K562 (cell line): ENCODE measurements around the gene NUP205. TPM values are rescaled to one million over a fixed set of nuclear protein-coding genes. Genes with fewer than 3 reads are reported as not detected.
A peak's percentile ranks its signal among the peaks of the same experiment; 100 is the strongest.

ENCODE experiments used
- ATAC-seq: fragments of 200-7000 bp; cut with Tn5 transposase; 3 replicates; pipeline ENCODE4 v1.9.1; 2020; ENCODE audit warnings: moderate library complexity
- BruUV-seq: library from RNA; stranded (reverse); fragments of 400-500 nt; replicated peaks from 2 replicates; lab custom pipeline; 2021; lab: Mats Ljungman, UMichigan
- CTCF ChIA-PET: fragments of 300-600 bp; formaldehyde crosslinking; extraction: SDS; loops from one replicate; lab custom pipeline; 2021; ENCODE audit warnings: low intra/inter-chr PET ratio; lab: Yijun Ruan, JAX
- POLR2A ChIA-PET: fragments of 300-600, 350-650 bp; sonication (Branson Sonifier 250); formaldehyde crosslinking; extraction: SDS; loops from one replicate; lab custom pipeline; 2021; ENCODE audit warnings: antibody characterized with exemption, inconsistent platforms; lab: Yijun Ruan, JAX
- DNase-seq, 4 experiments: peaks; one replicate each; pipeline versions ENCODE4 v3.0.0 to v3.0.0-alpha.2; 2011 to 2018; ENCODE audit warnings: low spot score in 3 of 4, mixed read lengths in 3 of 4; ENCODE audit errors: extremely low read depth in 1 of 4
- FAIRE-seq: peaks from 2 replicates; lab custom pipeline; 2011; peaks lifted over from hg19 to GRCh38; lab: Jason Lieb, UNC
- H2AFZ ChIP-seq: 2 replicates; pipeline ENCODE4 v1.6.0; 2011; ENCODE audit warnings: low read depth, low read length, control low read depth, inconsistent platforms
- H3K27ac ChIP-seq: fragments of 200-600 bp; 3 replicates; pipeline ENCODE4 v1.8.0; 2011; ENCODE audit warnings: low read depth, mild to moderate bottlenecking, control low read depth, inconsistent platforms, low read length, moderate library complexity, mixed read lengths; ENCODE audit errors: extremely low read depth
- H3K27me3 ChIP-seq, 2 experiments: fragments of 300-600 bp in 1 of 2; 2 replicates in 1 of 2; 3 replicates in 1 of 2; pipeline versions ENCODE4 v1.6.0 to v1.8.0; 2011; ENCODE audit warnings: inconsistent platforms in 2 of 2, low read length in 2 of 2, mild to moderate bottlenecking in 1 of 2, mixed read lengths in 1 of 2, moderate library complexity in 1 of 2; ENCODE audit not compliant: control insufficient read depth in 2 of 2, insufficient read depth in 2 of 2
- H3K36me3 ChIP-seq: fragments of 300-600 bp; 3 replicates; pipeline ENCODE4 v1.8.0; 2011; ENCODE audit warnings: mild to moderate bottlenecking, low read length, inconsistent platforms; ENCODE audit not compliant: control insufficient read depth, insufficient read depth
- H3K4me1 ChIP-seq, 2 experiments: fragments of 200-600 bp in 1 of 2; replicated peaks in 1 of 2; 2 replicates in 1 of 2; 3 replicates in 1 of 2; pipeline versions ENCODE4 v1.5.1 to v1.8.0; 2011; ENCODE audit warnings: inconsistent platforms in 2 of 2, low read length in 2 of 2, mild to moderate bottlenecking in 1 of 2, mixed read lengths in 1 of 2, moderate library complexity in 1 of 2; ENCODE audit not compliant: control insufficient read depth in 2 of 2, insufficient read depth in 2 of 2
- H3K4me2 ChIP-seq: 2 replicates; pipeline ENCODE4 v1.6.1; 2011; ENCODE audit warnings: low read length, control low read depth, inconsistent platforms, mixed read lengths; ENCODE audit not compliant: insufficient read depth
- H3K4me3 ChIP-seq: fragments of 200-600 bp; sonication (generic), shearing (Covaris generic); 2 replicates; pipeline ENCODE4 v1.5.1; 2016; ENCODE audit warnings: control low read depth, inconsistent platforms
- H3K79me2 ChIP-seq: fragments of 200-600 bp; 3 replicates; pipeline ENCODE4 v1.8.0; 2011; ENCODE audit warnings: low read length, inconsistent platforms; ENCODE audit not compliant: control insufficient read depth, insufficient read depth
- H3K9ac ChIP-seq, 2 experiments: 2 replicates each; pipeline versions ENCODE4 v1.6.0 to v1.6.1; 2011; ENCODE audit warnings: low read depth in 2 of 2, low read length in 2 of 2, control low read depth in 1 of 2, inconsistent platforms in 1 of 2, mild to moderate bottlenecking in 1 of 2, mixed read lengths in 1 of 2; ENCODE audit not compliant: insufficient read depth in 1 of 2
- H3K9me1 ChIP-seq: one replicate; pipeline ENCODE4 v1.6.0; 2011; ENCODE audit warnings: inconsistent platforms, mild to moderate bottlenecking, low read length, moderate library complexity; ENCODE audit not compliant: control insufficient read depth, insufficient read depth
- H3K9me3 ChIP-seq: replicated peaks from 2 replicates; pipeline ENCODE4 v1.5.1; 2011; ENCODE audit warnings: low read depth, low read length, inconsistent platforms; ENCODE audit not compliant: control insufficient read depth, insufficient read depth
- H4K20me1 ChIP-seq: replicated peaks from 2 replicates; pipeline ENCODE4 v1.6.1; 2011; ENCODE audit warnings: low read length, inconsistent platforms, mixed read lengths; ENCODE audit not compliant: control insufficient read depth, insufficient read depth
- ADNP ChIP-seq: fragments of 200-800 bp; sonication (Bioruptor generic); IDR thresholded peaks from 2 replicates; pipeline ENCODE4 v1.6.1; 2016; ENCODE audit warnings: missing genetic modification characterization, missing compliant biosample characterization
- ARID4B ChIP-seq: sonication (generic); formaldehyde crosslinking; IDR thresholded peaks from 2 replicates; pipeline ENCODE4 v1.8.0; 2022; ENCODE audit warnings: mild to moderate bottlenecking, missing genetic modification reagents
- CBX5 ChIP-seq: IDR thresholded peaks from 2 replicates; pipeline ENCODE4 v1.6.1; 2014; ENCODE audit warnings: low read depth, borderline replicate concordance
- CREB3L1 ChIP-seq: fragments of 450-650 bp; IDR thresholded peaks from 2 replicates; pipeline ENCODE4 v1.6.1; 2014; ENCODE audit warnings: low read depth, mild to moderate bottlenecking, moderate library complexity, borderline replicate concordance
- CTBP1 ChIP-seq: fragments of 450-650 bp; IDR thresholded peaks from 2 replicates; pipeline ENCODE4 v1.6.1; 2016; ENCODE audit warnings: borderline replicate concordance
- ESRRA ChIP-seq: fragments of 450-650 bp; IDR thresholded peaks from 2 replicates; pipeline ENCODE4 v1.6.1; 2014; ENCODE audit warnings: low read depth, mild to moderate bottlenecking, moderate library complexity, borderline replicate concordance
- HSF4 ChIP-seq: fragments of 250-450 bp; sonication (Bioruptor Pico); IDR thresholded peaks from 2 replicates; pipeline ENCODE4 v2.1.2; 2022; ENCODE audit warnings: mild to moderate bottlenecking, moderate library complexity, borderline replicate concordance
- MEF2D ChIP-seq: conservative IDR thresholded peaks from 2 replicates; pipeline ENCODE4 v1.6.1; 2016; ENCODE audit warnings: low read depth, missing genetic modification characterization, missing compliant biosample characterization
- NCOR1 ChIP-seq: fragments of 450-650 bp; IDR thresholded peaks from 2 replicates; pipeline ENCODE4 v1.6.1; 2016; ENCODE audit warnings: mild to moderate bottlenecking, moderate library complexity
- NUFIP1 ChIP-seq: fragments of 450-650 bp; IDR thresholded peaks from 2 replicates; pipeline ENCODE4 v1.6.1; 2018; ENCODE audit not compliant: partially characterized antibody
- PHF21A ChIP-seq: fragments of 450-650 bp; IDR thresholded peaks from 2 replicates; pipeline ENCODE4 v1.6.1; 2017; ENCODE audit warnings: low read depth, borderline replicate concordance
- PHF8 ChIP-seq: fragments of 200-600 bp; sonication (generic); IDR thresholded peaks from 2 replicates; pipeline ENCODE4 v1.6.1; 2012; ENCODE audit warnings: mixed run types, mild to moderate bottlenecking, inconsistent platforms, low read length, moderate library complexity, borderline replicate concordance
- TAF7 ChIP-seq: fragments of 450-650 bp; IDR thresholded peaks from 2 replicates; pipeline ENCODE4 v1.6.1; 2016; ENCODE audit warnings: missing genetic modification characterization, missing compliant biosample characterization
- ZBTB2 ChIP-seq: fragments of 450-650 bp; IDR thresholded peaks from 2 replicates; pipeline ENCODE4 v1.6.1; 2016; ENCODE audit warnings: antibody characterized with exemption
- ZFPM2 ChIP-seq: fragments of 250-450 bp; sonication (Bioruptor Pico); IDR thresholded peaks from 2 replicates; pipeline ENCODE4 v1.5.1; 2022; ENCODE audit warnings: mild to moderate bottlenecking
- ZNF134 ChIP-seq: fragments of 250-450 bp; sonication (Bioruptor Pico); conservative IDR thresholded peaks from 2 replicates; pipeline ENCODE4 v1.4.0; 2020
- ZNF551 ChIP-seq: fragments of 250-450 bp; sonication (Bioruptor Pico); IDR thresholded peaks from 2 replicates; pipeline ENCODE4 v1.5.0; 2021; ENCODE audit warnings: mild to moderate bottlenecking, moderate library complexity
- WGBS: fragments of 100-300 bp; shearing (Covaris generic); methylation state at CpG from one replicate; pipeline ENCODE4 v1.1.6; 2016; ENCODE audit warnings: low coverage, mixed read lengths; ENCODE audit not compliant: insufficient coverage; ENCODE audit errors: missing lambda C conversion rate; 5-methylcytosine and 5-hydroxymethylcytosine counted together
- in situ Hi-C: fragments of 300-500 bp; cut with MboI; formaldehyde crosslinking; loops from 4 replicates; pipeline ENCODE4 v1.15.0; 2018; ENCODE audit warnings: inconsistent platforms, mixed read lengths
- intact Hi-C: fragments of 100-400 bp; cut with micrococcal nuclease; formaldehyde crosslinking; loops from 2 replicates; pipeline ENCODE4 v1.14.2; 2022
- polyA plus RNA-seq, 8 experiments: library from polyadenylated mRNA; depleted of rRNA in 4 of 8; stranded (reverse) in 5 of 8; unstranded in 3 of 8; fragments of >200 nt; fragmentation: Nextera tagmentation in 2 of 8; fragmentation: Illumina TruSeq in 1 of 8; extraction: Ambion mirVana in 2 of 8; extraction: Trizol in 1 of 8; gene quantifications; 2 replicates each; pipeline versions ENCODE4 v1.2.1 to v1.2.3, GENCODE V29; 2011 to 2014; ENCODE audit warnings: inconsistent platforms in 1 of 8, missing spikeins in 1 of 8
- total RNA-seq, 7 experiments: library from RNA; depleted of rRNA in 6 of 7; stranded (reverse); fragments of >200 nt in 6 of 7; fragmentation: Illumina TruSeq in 2 of 7; extraction: Trizol in 2 of 7; gene quantifications; 2 replicates each; pipeline versions ENCODE4 v1.2.1 to v1.2.3, GENCODE V29; 2011 to 2021; ENCODE audit warnings: low replicate concordance in 1 of 7

NUP205 gene
- total and polyA plus RNA-seq, 9 of the 15 experiments (the other 6 are each of a cell fraction or from before 2014, with no cell fraction given): 101 to 282 (median 193) TPM

- WGBS: 11% methylated on average over 17 of the region's 17 CpGs
- intact Hi-C loops: loop anchor here (5.0 to 10.0 kb wide), 2 partner anchors 150 to 1017 kb away; partner anchors contain the start of genes BPGM and CNOT4
- no TSS peak for BruUV-seq
- no peaks in the 10 kb centered on the region for H3K27me3 ChIP-seq
- peaks cover 6% of the 10 kb centered on the region; the same call in 2 of the 3 replicates for H3K36me3 ChIP-seq
- ATAC-seq (peak; percentile 2; the same call in 2 of the 3 replicates), DNase-seq (no peak), FAIRE-seq (no peak)
- H3K4me2 ChIP-seq: peak overlapping the region; percentile 94
- no peaks in the 10 kb centered on the region for H3K9me3 ChIP-seq
- peaks cover 5% of the 10 kb centered on the region for H3K9me1 ChIP-seq
- peaks cover 47% of the 10 kb centered on the region for H3K79me2 ChIP-seq
- in situ Hi-C loops: no loop called here
- H3K9ac ChIP-seq: peak overlapping the region; percentile 86 to 98
- peak overlapping the region; percentile 82 for H3K4me3 ChIP-seq
- H2AFZ ChIP-seq: peak overlapping the region; percentile 91
- H3K27ac ChIP-seq: peak overlapping the region; percentile 79
- H4K20me1 ChIP-seq: no peaks in the 10 kb centered on the region
- H3K4me1 ChIP-seq: peaks cover 22 to 33% of the 10 kb centered on the region in 2 experiments
- ChIA-PET POLR2A (interaction anchor here (0.7 to 4.7 kb wide), 10 partner anchors 9 to 479 kb away, joined by 3 to 71 read pairs (median 5); no protein-coding TSS in a partner anchor), CTCF (no interaction called here)
- TF ChIP-seq MEF2D (tag): 0 out of 2 replicates have a peak, but pooled peaks have one; percentile 23
- TF ChIP-seq ZFPM2 (CRISPR knock-in tag): 0 out of 2 replicates have a peak, but pooled peaks have one; percentile 18
- TF ChIP-seq PHF8: peak; percentile 94
- TF ChIP-seq ARID4B (CRISPR knock-in tag): no peak
- TF ChIP-seq CBX5: no peak
- TF ChIP-seq CTBP1: peak; percentile 91; the same call in 1 of the 2 replicates
- TF ChIP-seq NUFIP1: peak; percentile 64
- TF ChIP-seq ADNP (tag): no peak
- TF ChIP-seq HSF4 (CRISPR knock-in tag): peak; percentile 83; the same call in 1 of the 2 replicates
- peak; percentile 30; the same call in 1 of the 2 replicates for TF ChIP-seq ZBTB2
- peak; percentile 66; the same call in 1 of the 2 replicates for TF ChIP-seq TAF7
- TF ChIP-seq PHF21A: peak; percentile 65; the same call in 1 of the 2 replicates
- no peak for TF ChIP-seq NCOR1
- TF ChIP-seq ZNF551 (CRISPR knock-in tag): 0 out of 2 replicates have a peak, but pooled peaks have one; percentile 31
- 0 out of 2 replicates have a peak, but pooled peaks have one; percentile 1 for TF ChIP-seq ZNF134 (CRISPR knock-in tag)
- peak; percentile 75 for TF ChIP-seq CREB3L1
- TF ChIP-seq ESRRA: no peak
These were observed 104.3 kb downstream of the NUP205 start for GRCh38 chr7:135662123-135662372.
